ENCODE results near the gene USP22. TPM values are rescaled to one million over a fixed set of nuclear protein-coding genes. Genes with fewer than 3 reads are reported as not detected.

The USP22 gene
- total and polyA plus RNA-seq, 2 experiments from 2014 or later = 68.9 to 296 TPM

- Histone ChIP-seq H3K4me3 (no peak overlapping the region), H3K9me2 (ENCODE audit: insufficient read depth) (no peaks in the 10 kb centered on the region), H3K27me3 (ENCODE audit: insufficient read depth) (no peaks in the 10 kb centered on the region), H2AFZ (no peak overlapping the region), H3F3A (replicated peaks; ENCODE audit: low read depth) (peaks cover 71% of the 10 kb centered on the region), H3K4me2 (no peak overlapping the region), H3K4me1 (ENCODE audit: insufficient read depth) (no peaks in the 10 kb centered on the region), H3K79me2 (replicated peaks; ENCODE audit: insufficient read depth) (peaks cover 100% of the 10 kb centered on the region), H4K20me1 (replicated peaks; ENCODE audit: insufficient read depth) (peaks cover 92% of the 10 kb centered on the region), H3K27ac (ENCODE audit: low read depth) (no peak overlapping the region), H3K36me3 (ENCODE audit: insufficient read depth) (peaks cover 96% of the 10 kb centered on the region)
- no peak overlapping the region for H3K4me3 Mint-ChIP-seq
- TF ChIP-seq ZNF462 (CRISPR knock-in tag; IDR thresholded peaks at IDR 0.05) = no peak
- TF ChIP-seq, protein P1, sequence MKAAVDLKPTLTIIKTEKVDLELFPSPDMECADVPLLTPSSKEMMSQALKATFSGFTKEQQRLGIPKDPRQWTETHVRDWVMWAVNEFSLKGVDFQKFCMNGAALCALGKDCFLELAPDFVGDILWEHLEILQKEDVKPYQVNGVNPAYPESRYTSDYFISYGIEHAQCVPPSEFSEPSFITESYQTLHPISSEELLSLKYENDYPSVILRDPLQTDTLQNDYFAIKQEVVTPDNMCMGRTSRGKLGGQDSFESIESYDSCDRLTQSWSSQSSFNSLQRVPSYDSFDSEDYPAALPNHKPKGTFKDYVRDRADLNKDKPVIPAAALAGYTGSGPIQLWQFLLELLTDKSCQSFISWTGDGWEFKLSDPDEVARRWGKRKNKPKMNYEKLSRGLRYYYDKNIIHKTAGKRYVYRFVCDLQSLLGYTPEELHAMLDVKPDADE (IDR thresholded peaks at IDR 0.05) = no peak
- TF ChIP-seq, protein P2, sequence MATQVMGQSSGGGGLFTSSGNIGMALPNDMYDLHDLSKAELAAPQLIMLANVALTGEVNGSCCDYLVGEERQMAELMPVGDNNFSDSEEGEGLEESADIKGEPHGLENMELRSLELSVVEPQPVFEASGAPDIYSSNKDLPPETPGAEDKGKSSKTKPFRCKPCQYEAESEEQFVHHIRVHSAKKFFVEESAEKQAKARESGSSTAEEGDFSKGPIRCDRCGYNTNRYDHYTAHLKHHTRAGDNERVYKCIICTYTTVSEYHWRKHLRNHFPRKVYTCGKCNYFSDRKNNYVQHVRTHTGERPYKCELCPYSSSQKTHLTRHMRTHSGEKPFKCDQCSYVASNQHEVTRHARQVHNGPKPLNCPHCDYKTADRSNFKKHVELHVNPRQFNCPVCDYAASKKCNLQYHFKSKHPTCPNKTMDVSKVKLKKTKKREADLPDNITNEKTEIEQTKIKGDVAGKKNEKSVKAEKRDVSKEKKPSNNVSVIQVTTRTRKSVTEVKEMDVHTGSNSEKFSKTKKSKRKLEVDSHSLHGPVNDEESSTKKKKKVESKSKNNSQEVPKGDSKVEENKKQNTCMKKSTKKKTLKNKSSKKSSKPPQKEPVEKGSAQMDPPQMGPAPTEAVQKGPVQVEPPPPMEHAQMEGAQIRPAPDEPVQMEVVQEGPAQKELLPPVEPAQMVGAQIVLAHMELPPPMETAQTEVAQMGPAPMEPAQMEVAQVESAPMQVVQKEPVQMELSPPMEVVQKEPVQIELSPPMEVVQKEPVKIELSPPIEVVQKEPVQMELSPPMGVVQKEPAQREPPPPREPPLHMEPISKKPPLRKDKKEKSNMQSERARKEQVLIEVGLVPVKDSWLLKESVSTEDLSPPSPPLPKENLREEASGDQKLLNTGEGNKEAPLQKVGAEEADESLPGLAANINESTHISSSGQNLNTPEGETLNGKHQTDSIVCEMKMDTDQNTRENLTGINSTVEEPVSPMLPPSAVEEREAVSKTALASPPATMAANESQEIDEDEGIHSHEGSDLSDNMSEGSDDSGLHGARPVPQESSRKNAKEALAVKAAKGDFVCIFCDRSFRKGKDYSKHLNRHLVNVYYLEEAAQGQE (IDR thresholded peaks at IDR 0.05; ENCODE audit: unreplicated experiment) = no peak
- no peak for TF ChIP-seq ZNF114 (CRISPR knock-in tag; IDR thresholded peaks at IDR 0.05)
- TF ChIP-seq CREB1 (CRISPR knock-in tag; IDR thresholded peaks at IDR 0.05; ENCODE audit: low read depth) = no peak
- no peak for TF ChIP-seq ZNF331 (CRISPR knock-in tag; IDR thresholded peaks at IDR 0.05; ENCODE audit: low read depth)
- no peak for TF ChIP-seq JUNB (IDR thresholded peaks at IDR 0.05; ENCODE audit: unreplicated experiment)
- TF ChIP-seq EZH2 (IDR thresholded peaks at IDR 0.05; ENCODE audit: low read depth, unreplicated experiment) = no peak
- TF ChIP-seq NANOG (IDR thresholded peaks at IDR 0.05; ENCODE audit: borderline replicate concordance) = no peak
- TF ChIP-seq EZH2phosphoT487 (IDR thresholded peaks at IDR 0.05; ENCODE audit: unreplicated experiment) = no peak
- TF ChIP-seq, protein P3, sequence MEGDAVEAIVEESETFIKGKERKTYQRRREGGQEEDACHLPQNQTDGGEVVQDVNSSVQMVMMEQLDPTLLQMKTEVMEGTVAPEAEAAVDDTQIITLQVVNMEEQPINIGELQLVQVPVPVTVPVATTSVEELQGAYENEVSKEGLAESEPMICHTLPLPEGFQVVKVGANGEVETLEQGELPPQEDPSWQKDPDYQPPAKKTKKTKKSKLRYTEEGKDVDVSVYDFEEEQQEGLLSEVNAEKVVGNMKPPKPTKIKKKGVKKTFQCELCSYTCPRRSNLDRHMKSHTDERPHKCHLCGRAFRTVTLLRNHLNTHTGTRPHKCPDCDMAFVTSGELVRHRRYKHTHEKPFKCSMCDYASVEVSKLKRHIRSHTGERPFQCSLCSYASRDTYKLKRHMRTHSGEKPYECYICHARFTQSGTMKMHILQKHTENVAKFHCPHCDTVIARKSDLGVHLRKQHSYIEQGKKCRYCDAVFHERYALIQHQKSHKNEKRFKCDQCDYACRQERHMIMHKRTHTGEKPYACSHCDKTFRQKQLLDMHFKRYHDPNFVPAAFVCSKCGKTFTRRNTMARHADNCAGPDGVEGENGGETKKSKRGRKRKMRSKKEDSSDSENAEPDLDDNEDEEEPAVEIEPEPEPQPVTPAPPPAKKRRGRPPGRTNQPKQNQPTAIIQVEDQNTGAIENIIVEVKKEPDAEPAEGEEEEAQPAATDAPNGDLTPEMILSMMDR (conservative IDR thresholded peaks at IDR 0.05; ENCODE audit: low read depth in 2 of 2) = no peak
- no peak; the same call in 1 of the 2 replicates for TF ChIP-seq POLR2AphosphoS5 (IDR thresholded peaks at IDR 0.05; ENCODE audit: low read depth)
- no peak for TF ChIP-seq STAT1 (IDR thresholded peaks at IDR 0.05; ENCODE audit: unreplicated experiment)
- H3K4me1 Mint-ChIP-seq = no peaks in the 10 kb centered on the region
- peaks cover 12% of the 10 kb centered on the region for H3K27me3 Mint-ChIP-seq (ENCODE audit: insufficient read depth, low read depth, poor library complexity)
- H3K36me3 Mint-ChIP-seq (ENCODE audit: low read depth) = peaks cover 95% of the 10 kb centered on the region
- no peak for DNase-seq (ENCODE audit: low spot score)
- ATAC-seq = no peak
- H3K9me3 Mint-ChIP-seq = no peaks in the 10 kb centered on the region; the same call in 2 of the 3 replicates
- no peak overlapping the region for H3K27ac Mint-ChIP-seq
Observed at GRCh38 chr17:21017861-21018260, 24.9 kb downstream of the USP22 start.

Data from GM23338 (cell line).